ENCODE data around the gene CDIPT.
A peak's percentile ranks its signal among the peaks of the same experiment; 100 is the strongest.

CDIPT gene

DNA sequence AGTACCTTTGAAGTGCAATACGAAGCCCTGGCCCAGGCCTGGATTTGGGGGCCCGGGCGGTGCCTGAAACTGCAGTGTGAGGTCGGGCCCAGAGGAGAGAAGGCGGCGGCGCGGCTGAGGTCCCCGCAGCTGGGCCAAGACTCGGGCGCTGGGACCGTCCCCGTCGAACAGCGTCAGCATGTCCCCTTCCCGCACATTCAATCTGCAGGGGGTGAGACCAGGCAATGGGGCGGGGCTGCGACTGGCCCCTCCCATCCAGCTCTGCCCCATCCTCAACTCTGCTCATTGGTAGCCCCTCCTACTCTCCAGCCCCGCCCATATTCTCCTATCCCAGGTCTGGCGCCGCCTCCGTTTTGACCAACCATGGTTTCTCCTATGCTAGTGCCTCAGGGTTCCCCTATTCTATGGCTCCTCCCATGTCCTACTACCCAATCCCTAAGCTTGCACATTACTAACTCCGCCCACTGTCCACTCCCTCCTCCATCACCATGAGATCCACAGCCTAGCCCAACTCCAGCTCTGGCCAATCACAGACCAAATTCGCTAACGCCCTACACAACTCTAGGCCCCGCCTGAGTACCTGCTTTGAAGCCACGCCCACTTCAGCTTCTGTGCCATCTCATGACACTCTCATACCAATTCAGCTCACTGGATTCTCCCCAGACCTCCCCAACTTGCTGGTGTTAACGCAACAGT is 14.4 kb upstream of the CDIPT start:
- Histone ChIP-seq H3K79me2 (ENCODE audit: control insufficient read depth, insufficient read depth, low read length, poor library complexity) (no peaks in the 10 kb centered on the region), H3K23ac (ENCODE audit: low read length) (no peak overlapping the region), H3K9me3 (ENCODE audit: insufficient read depth, low read depth, low read length) (peaks cover 5% of the 10 kb centered on the region), H2AK5ac (ENCODE audit: low read length) (no peak overlapping the region), H2BK120ac (ENCODE audit: insufficient read depth, low read length, poor library complexity) (no peak overlapping the region), H2AFZ (ENCODE audit: insufficient read depth, low read length, poor library complexity) (no peak overlapping the region), H2BK5ac (ENCODE audit: low read depth, low read length, poor library complexity) (no peak overlapping the region), H3K27ac (ENCODE audit: low read depth, low read length) (no peak overlapping the region), H3K4ac (ENCODE audit: low read depth, low read length) (no peak overlapping the region), H3K18ac (ENCODE audit: low read length) (no peak overlapping the region), H4K8ac (ENCODE audit: low read depth, low read length) (no peak overlapping the region), H4K12ac (ENCODE audit: low read depth, low read length) (no peak overlapping the region), H3K4me3 (ENCODE audit: low read depth, low read length) (no peak overlapping the region), H3K4me2 (ENCODE audit: low read length) (no peak overlapping the region), H3K27me3 (ENCODE audit: insufficient read depth, low read length) (peaks cover 18% of the 10 kb centered on the region), H3K4me1 (ENCODE audit: control insufficient read depth in 1 of 2, insufficient read depth in 2 of 2, low read length in 2 of 2) (peaks cover 0 to 3% of the 10 kb centered on the region in 2 experiments), H3K14ac (ENCODE audit: low read length) (no peak overlapping the region), H3K79me1 (ENCODE audit: low read length) (no peaks in the 10 kb centered on the region), H3K36me3 (ENCODE audit: control insufficient read depth in 1 of 2, insufficient read depth in 2 of 2, low read length in 2 of 2) (peaks cover 0 to 4% of the 10 kb centered on the region in 2 experiments), H2BK12ac (ENCODE audit: low read length) (no peak overlapping the region), H4K91ac (ENCODE audit: low read depth, low read length) (no peak overlapping the region), H3K9ac (ENCODE audit: low read length) (no peak overlapping the region)
- no CpG with 5 or more reads among the region's 28 CpGs for whole genome bisulfite sequencing (ENCODE audit: extremely low coverage, insufficient coverage, insufficient read length)
- DNase-seq, result peak in 1 of 2 donors; percentile 31

GRCh38 chr16:29876594-29877249 is 13.7 kb upstream of the CDIPT start:
- H3K23ac ChIP-seq (ENCODE audit: low read length), result no peak overlapping the region
- H2BK120ac ChIP-seq (ENCODE audit: insufficient read depth, low read length, poor library complexity), result no peak overlapping the region
- no peak overlapping the region for H3K4ac ChIP-seq (ENCODE audit: low read depth, low read length)
- H3K4me2 ChIP-seq (ENCODE audit: low read length), result peak overlapping the region; percentile 30
- no peak overlapping the region for H4K12ac ChIP-seq (ENCODE audit: low read depth, low read length)
- H3K18ac ChIP-seq (ENCODE audit: low read length), result no peak overlapping the region
- H4K91ac ChIP-seq (ENCODE audit: low read depth, low read length), result no peak overlapping the region
- H3K9me3 ChIP-seq (ENCODE audit: insufficient read depth, low read depth, low read length), result peaks cover 5% of the 10 kb centered on the region
- no peaks in the 10 kb centered on the region for H3K79me2 ChIP-seq (ENCODE audit: control insufficient read depth, insufficient read depth, low read length, poor library complexity)
- H3K79me1 ChIP-seq (ENCODE audit: low read length), result no peaks in the 10 kb centered on the region
- no peak overlapping the region for H4K8ac ChIP-seq (ENCODE audit: low read depth, low read length)
- no peak overlapping the region for H2AK5ac ChIP-seq (ENCODE audit: low read length)
- no peak overlapping the region for H3K27ac ChIP-seq (ENCODE audit: low read depth, low read length)
- peak in 1 of 2 donors; percentile 18 for DNase-seq
- peaks cover 0 to 4% of the 10 kb centered on the region in 2 experiments for H3K36me3 ChIP-seq (ENCODE audit: control insufficient read depth in 1 of 2, insufficient read depth in 2 of 2, low read length in 2 of 2)
- H2BK5ac ChIP-seq (ENCODE audit: low read depth, low read length, poor library complexity), result no peak overlapping the region
- peaks cover 0 to 3% of the 10 kb centered on the region in 2 experiments for H3K4me1 ChIP-seq (ENCODE audit: control insufficient read depth in 1 of 2, insufficient read depth in 2 of 2, low read length in 2 of 2)
- no peak overlapping the region for H3K4me3 ChIP-seq (ENCODE audit: low read depth, low read length)
- H3K9ac ChIP-seq (ENCODE audit: low read length), result no peak overlapping the region
- H3K27me3 ChIP-seq (ENCODE audit: insufficient read depth, low read length), result peaks cover 18% of the 10 kb centered on the region
- no peak overlapping the region for H2BK12ac ChIP-seq (ENCODE audit: low read length)
- no peak overlapping the region for H3K14ac ChIP-seq (ENCODE audit: low read length)
- no peak overlapping the region for H2AFZ ChIP-seq (ENCODE audit: insufficient read depth, low read length, poor library complexity)
- no CpG with 5 or more reads among the region's 45 CpGs for WGBS (ENCODE audit: extremely low coverage, insufficient coverage, insufficient read length)

DNA sequence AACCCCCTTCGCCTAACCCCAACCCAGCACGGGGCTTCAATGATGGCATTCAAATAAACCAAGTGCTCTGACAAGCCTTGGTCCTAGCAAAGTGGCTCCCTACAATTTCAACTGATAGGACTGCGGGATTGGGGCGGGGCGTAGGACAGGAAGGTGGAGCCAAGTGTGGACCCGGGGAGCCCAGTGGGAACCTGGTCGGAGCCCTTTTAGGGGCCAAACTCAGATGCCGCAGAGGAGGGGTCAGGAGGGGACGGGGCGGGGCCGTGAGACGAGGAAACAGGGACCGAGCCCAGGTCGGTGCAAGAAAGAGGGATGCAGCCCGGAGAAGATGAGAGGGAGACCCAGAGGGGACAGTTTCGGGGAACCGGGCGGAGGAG is 13.2 kb upstream of the CDIPT start:
- no peak overlapping the region for H2BK120ac ChIP-seq (ENCODE audit: insufficient read depth, low read length, poor library complexity)
- no peaks in the 10 kb centered on the region for H3K79me1 ChIP-seq (ENCODE audit: low read length)
- no peak overlapping the region for H4K8ac ChIP-seq (ENCODE audit: low read depth, low read length)
- no peak for DNase-seq
- H3K4me2 ChIP-seq (ENCODE audit: low read length), result peak overlapping the region; percentile 30
- no peak overlapping the region for H4K12ac ChIP-seq (ENCODE audit: low read depth, low read length)
- no peak overlapping the region for H3K4ac ChIP-seq (ENCODE audit: low read depth, low read length)
- no peak overlapping the region for H2BK5ac ChIP-seq (ENCODE audit: low read depth, low read length, poor library complexity)
- H3K27ac ChIP-seq (ENCODE audit: low read depth, low read length), result no peak overlapping the region
- no peak overlapping the region for H2AFZ ChIP-seq (ENCODE audit: insufficient read depth, low read length, poor library complexity)
- no peaks in the 10 kb centered on the region for H3K79me2 ChIP-seq (ENCODE audit: control insufficient read depth, insufficient read depth, low read length, poor library complexity)
- H3K27me3 ChIP-seq (ENCODE audit: insufficient read depth, low read length), result peaks cover 18% of the 10 kb centered on the region
- H3K14ac ChIP-seq (ENCODE audit: low read length), result no peak overlapping the region
- peaks cover 0 to 4% of the 10 kb centered on the region in 2 experiments for H3K36me3 ChIP-seq (ENCODE audit: control insufficient read depth in 1 of 2, insufficient read depth in 2 of 2, low read length in 2 of 2)
- no peak overlapping the region for H3K23ac ChIP-seq (ENCODE audit: low read length)
- peaks cover 5% of the 10 kb centered on the region for H3K9me3 ChIP-seq (ENCODE audit: insufficient read depth, low read depth, low read length)
- no peak overlapping the region for H4K91ac ChIP-seq (ENCODE audit: low read depth, low read length)
- WGBS (ENCODE audit: extremely low coverage, insufficient coverage, insufficient read length), result no CpG with 5 or more reads among the region's 18 CpGs
- H3K18ac ChIP-seq (ENCODE audit: low read length), result no peak overlapping the region
- H3K9ac ChIP-seq (ENCODE audit: low read length), result no peak overlapping the region
- no peak overlapping the region for H3K4me3 ChIP-seq (ENCODE audit: low read depth, low read length)
- H3K4me1 ChIP-seq (ENCODE audit: control insufficient read depth in 1 of 2, insufficient read depth in 2 of 2, low read length in 2 of 2), result peaks cover 0 to 3% of the 10 kb centered on the region in 2 experiments
- H2BK12ac ChIP-seq (ENCODE audit: low read length), result no peak overlapping the region
- H2AK5ac ChIP-seq (ENCODE audit: low read length), result no peak overlapping the region

- no peak overlapping the region for H2AK5ac ChIP-seq (ENCODE audit: low read length)
- no peak overlapping the region for H3K4me3 ChIP-seq (ENCODE audit: low read depth, low read length)
- peaks cover 18% of the 10 kb centered on the region for H3K27me3 ChIP-seq (ENCODE audit: insufficient read depth, low read length)
- no peaks in the 10 kb centered on the region for H3K79me1 ChIP-seq (ENCODE audit: low read length)
- no peak overlapping the region for H2BK12ac ChIP-seq (ENCODE audit: low read length)
- peaks cover 0 to 4% of the 10 kb centered on the region in 2 experiments for H3K36me3 ChIP-seq (ENCODE audit: control insufficient read depth in 1 of 2, insufficient read depth in 2 of 2, low read length in 2 of 2)
- H2BK5ac ChIP-seq (ENCODE audit: low read depth, low read length, poor library complexity), result no peak overlapping the region
- H4K91ac ChIP-seq (ENCODE audit: low read depth, low read length), result no peak overlapping the region
- no peak overlapping the region for H3K27ac ChIP-seq (ENCODE audit: low read depth, low read length)
- no peak overlapping the region for H3K4me2 ChIP-seq (ENCODE audit: low read length)
- H3K18ac ChIP-seq (ENCODE audit: low read length), result no peak overlapping the region
- no peak overlapping the region for H3K9ac ChIP-seq (ENCODE audit: low read length)
- H3K79me2 ChIP-seq (ENCODE audit: control insufficient read depth, insufficient read depth, low read length, poor library complexity), result no peaks in the 10 kb centered on the region
- no CpG with 5 or more reads among the region's 6 CpGs for WGBS (ENCODE audit: extremely low coverage, insufficient coverage, insufficient read length)
- H2BK120ac ChIP-seq (ENCODE audit: insufficient read depth, low read length, poor library complexity), result no peak overlapping the region
- H2AFZ ChIP-seq (ENCODE audit: insufficient read depth, low read length, poor library complexity), result no peak overlapping the region
- peaks cover 0 to 3% of the 10 kb centered on the region in 2 experiments for H3K4me1 ChIP-seq (ENCODE audit: control insufficient read depth in 1 of 2, insufficient read depth in 2 of 2, low read length in 2 of 2)
- H4K8ac ChIP-seq (ENCODE audit: low read depth, low read length), result no peak overlapping the region
- H3K23ac ChIP-seq (ENCODE audit: low read length), result no peak overlapping the region
- no peak overlapping the region for H3K14ac ChIP-seq (ENCODE audit: low read length)
- H3K4ac ChIP-seq (ENCODE audit: low read depth, low read length), result no peak overlapping the region
- peaks cover 5% of the 10 kb centered on the region for H3K9me3 ChIP-seq (ENCODE audit: insufficient read depth, low read depth, low read length)
- DNase-seq, result no peak
- H4K12ac ChIP-seq (ENCODE audit: low read depth, low read length), result no peak overlapping the region
Observed at GRCh38 chr16:29875206-29875605, 12.2 kb upstream of the CDIPT start.

Measured in trophoblast cell (in vitro differentiated cells and primary cell).